Endothelial cell of umbilical vein (primary cell): ENCODE results near the gene NAA30.

Source experiments
- CTCF ChIP-seq, 2 donors: IDR thresholded peaks; 1 replicate in 1 of 2; 2 replicates in 1 of 2; pipeline ENCODE4 v1.5.1; 2011; ENCODE audit warnings: low read length in 2 of 2, mild to moderate bottlenecking in 2 of 2, moderate library complexity in 2 of 2, control low read depth in 1 of 2, inconsistent platforms in 1 of 2, low read depth in 1 of 2; ENCODE audit not compliant: insufficient read depth in 1 of 2; ENCODE audit errors: extremely low read depth in 1 of 2
- EZH2 ChIP-seq: IDR thresholded peaks from 2 replicates; pipeline ENCODE4 v1.6.1; 2012; ENCODE audit warnings: borderline replicate concordance, low read depth, mild to moderate bottlenecking, moderate library complexity, low read length, inconsistent platforms; ENCODE audit not compliant: severe bottlenecking
- GATA2 ChIP-seq: IDR thresholded peaks from 2 replicates; pipeline ENCODE4 v1.7.0; 2011; ENCODE audit warnings: low read depth, mild to moderate bottlenecking, moderate library complexity, mixed read lengths, low read length; ENCODE audit not compliant: insufficient read length, insufficient read depth
- JUN ChIP-seq: IDR thresholded peaks from 2 replicates; pipeline ENCODE4 v1.6.1; 2011; ENCODE audit warnings: borderline replicate concordance, low read depth; ENCODE audit not compliant: insufficient read length, insufficient read depth
- MAX ChIP-seq: IDR thresholded peaks from 2 replicates; pipeline ENCODE4 v1.6.1; 2011; ENCODE audit not compliant: insufficient read depth, insufficient read length
- MYC ChIP-seq: IDR thresholded peaks from one replicate; pipeline ENCODE4 v1.6.1; 2011; ENCODE audit warnings: mild to moderate bottlenecking, low read depth, low read length
- POLR2A ChIP-seq: IDR thresholded peaks from 2 replicates; pipeline ENCODE4 v1.6.1; 2012; ENCODE audit warnings: low read depth, mild to moderate bottlenecking, control low read depth, low read length
- POLR2AphosphoS5 ChIP-seq: IDR thresholded peaks from 2 replicates; pipeline ENCODE4 v1.6.1; 2012; ENCODE audit warnings: low read depth, mild to moderate bottlenecking, control low read depth, low read length, moderate library complexity; ENCODE audit not compliant: insufficient read depth

- TF ChIP-seq CTCF (IDR thresholded peaks at IDR 0.05; ENCODE audit: extremely low read depth in 1 of 2, insufficient read depth in 1 of 2, low read depth in 1 of 2, low read length in 2 of 2) (no peak), JUN (no peak), EZH2 (no peak), MAX (no peak), POLR2A (no peak), POLR2AphosphoS5 (no peak), MYC (no peak), GATA2 (no peak)
Measured at GRCh38 chr14:57420986-57421385, 30.6 kb downstream of the NAA30 start.
